C1 segment of cervical spinal cord (tissue), 14 donors: ENCODE measurements around the gene NR2F2.
"Not testable (repeated sequence)": the region's sequence is repeated elsewhere in the genome, so short reads cannot be mapped to it uniquely, and the experiment has no call there.

Experiments used
- DNase-seq, 14 donors: peaks; one replicate each; lab custom pipeline; 2025; lab: John Stamatoyannopoulos, UW

Gene NR2F2

DNA sequence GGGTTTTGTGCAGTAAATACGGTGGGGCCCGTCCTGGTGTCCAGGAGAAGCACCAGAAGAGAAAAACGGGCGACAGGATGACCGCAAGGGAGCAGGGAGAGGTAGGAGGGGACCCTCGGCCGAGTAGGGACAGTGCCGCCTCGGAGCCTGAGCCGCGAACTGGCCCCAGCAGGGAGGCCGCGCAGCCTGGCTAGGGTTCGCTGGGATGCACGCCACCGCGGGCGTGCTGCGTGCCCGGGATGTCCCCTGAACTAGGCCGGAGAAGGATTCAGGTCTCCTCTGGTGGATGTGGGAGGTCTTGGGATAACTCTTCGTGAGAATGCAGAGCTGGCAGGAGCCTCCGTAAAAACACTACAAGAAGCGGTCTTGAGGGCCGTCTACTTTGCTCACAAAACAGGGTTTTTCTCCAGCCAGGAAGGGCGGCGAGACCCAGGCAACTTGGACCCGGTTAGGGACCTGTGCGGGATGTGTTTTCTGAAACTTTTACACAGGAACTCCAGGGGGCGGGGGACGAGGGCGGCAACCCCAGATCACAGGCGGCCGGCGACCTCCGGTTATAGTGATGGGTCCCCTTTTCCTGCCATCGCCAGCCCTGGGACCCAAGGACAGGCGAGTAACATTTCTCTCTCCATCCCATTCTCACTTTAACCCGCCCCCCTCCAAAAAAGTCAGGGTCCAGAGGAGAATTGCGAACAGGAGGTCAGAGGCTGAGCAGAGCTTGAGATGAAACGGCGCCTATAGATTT, 35.5 kb downstream of the NR2F2 start:
- no peak for DNase-seq

DNA sequence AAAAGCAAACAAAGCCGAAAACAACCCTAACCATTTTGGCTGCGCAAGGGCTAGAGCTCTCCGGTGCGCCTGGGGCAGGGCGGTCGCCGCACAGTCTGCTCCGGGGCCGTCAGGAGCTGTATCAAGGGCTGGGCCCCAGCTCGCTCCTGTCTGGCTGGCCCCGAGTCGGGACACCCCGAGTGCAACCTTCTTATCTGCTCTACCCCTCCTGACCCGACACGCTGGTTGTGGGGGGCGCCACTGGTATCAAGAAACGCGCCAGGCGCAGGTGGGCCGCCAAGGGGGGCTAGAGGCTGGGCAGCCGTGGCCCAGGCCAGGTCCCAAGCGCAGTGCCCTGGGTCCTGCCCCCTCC, 36.0 kb downstream of the NR2F2 start:
- DNase-seq: no peak

DNA sequence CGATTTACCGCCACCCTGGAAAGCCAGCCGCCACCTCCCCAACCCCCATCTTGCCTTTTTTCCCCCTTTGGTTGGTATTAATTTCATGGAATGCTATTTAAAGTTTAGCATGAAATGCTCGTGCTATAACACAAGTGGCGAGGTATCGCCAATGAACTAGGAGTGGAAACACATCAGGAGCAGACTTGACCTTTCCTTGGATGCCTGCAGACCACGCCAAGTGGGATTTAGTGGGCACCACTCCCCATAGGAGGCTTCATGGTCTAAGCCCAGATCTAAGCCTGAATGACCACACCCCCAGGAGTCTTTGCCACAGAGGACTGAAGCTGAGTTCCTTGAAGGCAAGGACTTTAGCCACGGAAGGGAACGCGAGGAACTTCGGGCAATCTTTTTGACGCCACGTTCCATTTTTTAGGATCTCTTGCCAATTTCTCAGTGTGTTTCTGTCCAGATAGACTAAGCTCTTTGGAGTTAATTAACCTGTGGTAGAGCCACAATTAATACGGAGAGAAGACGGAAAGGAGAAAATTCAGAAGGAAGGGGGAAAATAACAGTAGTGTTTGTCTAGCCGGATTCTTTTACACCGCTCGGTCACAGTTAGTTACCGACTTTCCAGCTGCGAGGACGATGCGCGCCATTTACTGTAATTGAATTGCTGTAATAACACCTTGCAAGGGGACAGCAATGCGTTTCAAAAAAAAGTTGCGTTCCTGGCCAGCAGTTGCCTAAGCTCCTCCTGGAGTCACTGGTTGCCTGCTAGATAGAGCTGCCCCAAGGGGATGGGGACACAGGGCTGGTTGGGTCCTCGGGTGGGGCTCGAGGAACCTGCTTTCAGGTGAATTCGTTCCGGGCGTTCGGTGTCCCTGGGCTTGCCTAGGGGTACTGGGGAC, 37.1 kb downstream of the NR2F2 start:
- no peak for DNase-seq

DNA sequence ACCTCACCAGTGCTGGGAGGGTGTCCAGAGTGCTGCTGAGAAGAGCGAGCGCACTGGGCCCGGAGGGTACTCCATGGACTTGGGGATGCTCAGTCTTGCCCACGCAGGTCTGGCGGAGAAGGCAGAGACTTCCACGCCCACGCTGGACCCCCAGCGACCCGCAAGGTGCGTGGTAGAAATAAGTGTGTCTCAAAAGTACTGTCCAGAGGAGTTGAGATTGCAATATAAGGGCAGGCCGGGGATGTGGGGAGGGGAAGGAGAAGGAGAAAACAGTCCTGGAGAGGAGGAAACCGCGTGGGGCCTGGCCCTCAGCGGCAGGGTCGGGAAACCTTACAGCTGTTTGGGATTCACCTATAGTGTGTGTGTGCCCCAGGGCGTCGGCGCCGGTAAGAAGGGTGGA, 38.9 kb downstream of the NR2F2 start:
- no peak for DNase-seq

DNA sequence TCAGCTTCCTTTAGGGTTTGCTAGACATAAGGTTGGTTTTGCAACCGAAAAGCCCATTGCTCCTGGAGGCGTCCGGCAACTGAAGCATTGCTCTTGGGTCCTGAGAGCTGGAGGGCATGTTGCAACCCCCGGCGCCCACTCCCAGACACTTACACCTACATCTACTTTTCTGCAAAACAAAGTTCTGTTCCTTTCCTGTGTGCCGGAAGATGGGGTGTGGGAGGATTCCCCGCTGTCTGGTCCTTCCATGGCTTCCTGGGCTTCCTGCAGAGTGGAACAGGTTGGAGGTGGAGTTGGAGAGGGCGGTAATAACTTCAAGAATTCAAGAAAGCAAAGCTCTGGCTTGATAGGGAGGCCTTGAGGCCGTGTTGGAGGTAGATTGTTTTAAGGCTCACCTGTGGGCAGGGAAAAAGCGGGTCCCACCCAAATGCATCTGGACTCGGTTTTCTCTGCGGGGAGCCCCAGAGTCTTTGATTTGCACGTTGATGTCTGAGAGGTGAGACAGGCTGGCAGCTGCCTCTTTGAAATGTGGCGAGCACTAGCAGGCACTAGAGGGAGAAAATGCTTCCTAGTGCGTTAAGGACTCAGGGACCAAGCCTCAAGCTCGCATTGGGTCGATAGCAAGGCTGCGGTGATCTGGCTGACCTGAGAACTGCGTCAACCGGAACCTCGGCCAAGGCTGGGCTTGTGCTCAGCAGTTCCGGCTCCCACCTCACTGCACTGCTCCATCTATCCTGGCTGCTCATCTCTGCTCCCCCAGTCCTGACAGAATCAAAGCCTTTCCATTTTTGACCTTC, 39.5 kb downstream of the NR2F2 start:
- no peak for DNase-seq

DNA sequence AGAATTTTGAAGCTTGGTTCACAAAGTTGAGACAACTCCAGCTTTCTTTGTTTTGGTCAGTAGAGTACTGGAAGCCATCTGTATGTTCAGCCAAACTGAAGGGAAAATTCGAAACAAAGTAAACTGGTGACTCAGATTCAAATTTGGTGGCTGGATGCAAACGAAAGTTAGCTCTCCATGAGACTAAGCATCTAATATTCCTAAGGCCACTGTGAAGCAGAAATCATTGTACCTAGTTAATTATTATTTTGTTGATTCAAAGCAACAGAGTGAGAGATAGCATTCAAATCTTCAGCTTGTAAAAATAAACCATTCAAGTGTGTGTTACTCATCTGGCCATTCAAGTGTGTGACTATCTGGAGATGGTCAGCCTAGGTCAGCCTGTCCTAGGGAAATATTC, 42.1 kb downstream of the NR2F2 start:
- no peak for DNase-seq

DNA sequence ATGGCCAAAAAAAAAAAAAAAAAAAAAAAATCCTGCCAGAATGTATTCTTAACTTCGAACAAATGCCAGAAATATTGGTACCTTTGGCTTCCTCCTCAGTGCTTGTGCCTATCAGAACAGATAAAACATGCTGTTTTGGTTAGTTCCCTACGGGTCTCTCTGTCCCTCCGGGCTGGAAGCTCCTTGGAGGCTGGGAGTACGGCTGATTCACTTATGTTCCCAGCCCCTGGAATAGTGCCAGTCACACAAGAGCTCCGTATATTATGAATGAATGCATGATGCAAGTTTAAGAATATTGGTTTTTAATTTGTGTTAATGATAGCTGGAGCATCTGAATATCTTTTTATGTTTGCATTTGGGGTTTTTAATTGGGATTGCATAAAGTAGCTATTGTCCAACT, 44.0 kb downstream of the NR2F2 start:
- DNase-seq: no peak

DNA sequence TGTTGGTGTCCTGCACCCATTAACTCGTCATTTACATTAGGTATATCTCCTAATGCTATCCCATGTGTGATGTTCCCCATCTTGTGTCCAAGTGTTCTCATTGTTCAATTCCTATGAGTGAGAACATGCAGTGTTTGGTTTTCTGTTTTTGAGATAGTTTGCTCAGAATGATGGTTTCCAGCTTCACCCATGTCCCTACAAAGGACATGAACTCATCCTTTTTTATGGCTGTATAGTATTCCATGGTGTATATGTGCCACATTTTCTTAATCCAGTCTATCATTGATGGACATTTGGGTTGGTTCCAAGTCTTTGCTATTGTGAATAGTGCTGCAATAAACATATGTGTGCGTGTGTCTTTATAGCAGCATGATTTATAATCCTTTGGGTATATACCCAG, 49.1 kb downstream of the NR2F2 start:
- not testable (repeated sequence) for DNase-seq

DNA sequence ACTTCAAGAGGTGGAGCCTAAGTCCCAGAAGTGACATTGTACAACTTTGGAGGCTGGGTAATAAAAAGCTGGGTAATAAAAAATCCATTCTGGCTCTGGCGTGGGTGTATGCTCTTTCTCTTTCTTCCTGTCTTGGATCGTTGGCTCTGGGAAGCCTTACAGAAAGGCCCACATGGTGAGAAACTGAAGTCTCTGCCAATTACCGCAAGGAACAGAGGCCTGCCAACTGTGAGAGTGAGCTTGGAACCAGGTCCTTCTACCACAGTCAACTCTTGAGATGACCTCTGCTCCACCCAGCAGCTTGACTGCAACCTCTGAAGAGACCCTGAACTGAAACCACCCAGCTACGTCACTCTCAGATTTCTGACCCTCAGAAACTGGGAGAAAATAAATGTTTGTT, 51.0 kb downstream of the NR2F2 start:
- DNase-seq: no peak

DNA sequence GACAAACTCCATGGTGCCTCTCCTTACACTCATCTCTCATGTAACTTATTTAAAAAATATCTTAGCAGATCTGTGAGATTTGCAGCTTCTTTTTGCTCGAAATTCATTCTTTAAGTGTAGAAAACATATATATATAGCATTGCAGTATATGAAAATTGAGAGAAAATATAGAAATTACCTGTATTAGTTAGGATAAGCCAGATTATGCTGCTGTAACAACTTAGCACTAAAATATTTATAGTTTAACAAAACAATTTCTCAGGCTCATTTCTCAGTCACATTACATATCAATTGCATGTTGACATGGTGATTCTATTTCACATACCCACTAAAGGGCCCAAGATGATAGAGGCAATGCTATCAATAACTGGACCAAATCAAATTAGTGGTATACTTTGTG, 54.7 kb downstream of the NR2F2 start:
- DNase-seq: no peak

DNA sequence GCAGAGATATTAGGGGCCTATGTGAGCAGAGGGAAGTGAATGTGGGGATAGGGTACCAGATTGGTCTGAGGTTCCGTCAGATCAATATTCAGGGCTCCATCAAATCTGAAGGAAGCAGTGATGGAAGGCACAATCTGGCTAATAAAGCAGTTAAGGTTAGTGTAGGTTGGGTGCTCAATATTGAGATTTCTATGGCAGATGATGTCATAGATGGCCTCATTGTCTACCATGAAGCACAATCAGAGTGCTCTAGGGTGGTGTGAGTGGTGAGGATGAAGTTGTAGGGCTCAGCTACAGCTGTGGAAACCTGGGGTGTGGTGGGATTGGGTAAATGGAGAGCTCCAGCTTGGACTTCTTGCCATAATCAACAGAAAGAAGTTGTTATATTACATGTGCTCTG, 58.2 kb downstream of the NR2F2 start:
- no peak for DNase-seq
